Tibial artery (tissue), 4 donors: ENCODE results near the gene RHD.

Source experiments
- DNase-seq, 2 donors: peaks; one replicate each; pipeline ENCODE4 v3.0.0-alpha.2; 2019
- H3K27ac ChIP-seq, 2 donors: fragments of 200-600 bp; sonication (generic) in 1 of 2; 1 replicate in 1 of 2; 2 replicates in 1 of 2; pipeline ENCODE4 v1.5.1; 2018 to 2019; ENCODE audit warnings: mild to moderate bottlenecking in 1 of 2
- H3K27me3 ChIP-seq, 2 donors: fragments of 200-600 bp; sonication (generic) in 1 of 2; one replicate each; pipeline versions ENCODE4 v1.5.1 to v1.6.0; 2016 to 2019
- H3K36me3 ChIP-seq, 3 donors: fragments of 200-600 bp; sonication (generic) in 2 of 3; one replicate each; pipeline ENCODE4 v1.5.1; 2016 to 2019; ENCODE audit warnings: mild to moderate bottlenecking in 2 of 3
- H3K4me1 ChIP-seq, 4 donors: fragments of 200-600 bp; sonication (generic) in 2 of 4; 1 replicate in 3 of 4; 2 replicates in 1 of 4; pipeline ENCODE4 v1.5.1; 2016 to 2019
- H3K4me3 ChIP-seq, 2 donors: fragments of 200-600 bp; sonication (generic) in 1 of 2; 1 replicate in 1 of 2; 2 replicates in 1 of 2; pipeline ENCODE4 v1.5.1; 2018 to 2019; ENCODE audit warnings: mild to moderate bottlenecking in 2 of 2
- H3K9me3 ChIP-seq, 3 donors: fragments of 200-600 bp; sonication (generic) in 1 of 3; one replicate each; pipeline ENCODE4 v1.5.1; 2016 to 2019
- intact Hi-C: fragments of 100-400 bp; cut with DNase I; formaldehyde crosslinking; loops from one replicate; pipeline ENCODE4 v1.15.0; 2023; ENCODE audit warnings: low total_unique reads
- TF ChIP-seq, protein P1 (sequence below), 2 experiments: fragments of 200-600 bp in 1 of 2; fragments of 450-650 bp in 1 of 2; IDR thresholded peaks; one replicate each; pipeline ENCODE4 v1.5.1; 2017 to 2019; ENCODE audit warnings: antibody characterized with exemption in 2 of 2, mild to moderate bottlenecking in 1 of 2, moderate library complexity in 1 of 2

RHD gene

GRCh38 chr1:25338188-25338981, 66.1 kb downstream of the RHD start, which contains the start of gene TMEM50A:
TMEM50A (plus strand) TSS chr1:25338334; CDS start chr1:25340487, 2,153 bp downstream.
- Histone ChIP-seq H3K36me3 (peaks cover 0 to 2% (median 0%) of the 10 kb centered on the region in 3 donors), H3K4me1 (peaks cover 0 to 34% (median 17%) of the 10 kb centered on the region in 4 donors), H3K4me3 (peak within 1 kb of the TSS; percentile 69 to 99), H3K27me3 (no peaks in the 10 kb centered on the region), H3K9me3 (no peaks in the 10 kb centered on the region), H3K27ac (peak within 1 kb of the TSS; percentile 98 to 100)
- TF ChIP-seq, protein P1, sequence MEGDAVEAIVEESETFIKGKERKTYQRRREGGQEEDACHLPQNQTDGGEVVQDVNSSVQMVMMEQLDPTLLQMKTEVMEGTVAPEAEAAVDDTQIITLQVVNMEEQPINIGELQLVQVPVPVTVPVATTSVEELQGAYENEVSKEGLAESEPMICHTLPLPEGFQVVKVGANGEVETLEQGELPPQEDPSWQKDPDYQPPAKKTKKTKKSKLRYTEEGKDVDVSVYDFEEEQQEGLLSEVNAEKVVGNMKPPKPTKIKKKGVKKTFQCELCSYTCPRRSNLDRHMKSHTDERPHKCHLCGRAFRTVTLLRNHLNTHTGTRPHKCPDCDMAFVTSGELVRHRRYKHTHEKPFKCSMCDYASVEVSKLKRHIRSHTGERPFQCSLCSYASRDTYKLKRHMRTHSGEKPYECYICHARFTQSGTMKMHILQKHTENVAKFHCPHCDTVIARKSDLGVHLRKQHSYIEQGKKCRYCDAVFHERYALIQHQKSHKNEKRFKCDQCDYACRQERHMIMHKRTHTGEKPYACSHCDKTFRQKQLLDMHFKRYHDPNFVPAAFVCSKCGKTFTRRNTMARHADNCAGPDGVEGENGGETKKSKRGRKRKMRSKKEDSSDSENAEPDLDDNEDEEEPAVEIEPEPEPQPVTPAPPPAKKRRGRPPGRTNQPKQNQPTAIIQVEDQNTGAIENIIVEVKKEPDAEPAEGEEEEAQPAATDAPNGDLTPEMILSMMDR (IDR thresholded peaks at IDR 0.05) = no peak
- peak; percentile 90 to 96 for DNase-seq
- intact Hi-C loops = loop anchor here (5.0 kb wide), 1 partner anchor 101 kb away; no protein-coding TSS in a partner anchor

DNA sequence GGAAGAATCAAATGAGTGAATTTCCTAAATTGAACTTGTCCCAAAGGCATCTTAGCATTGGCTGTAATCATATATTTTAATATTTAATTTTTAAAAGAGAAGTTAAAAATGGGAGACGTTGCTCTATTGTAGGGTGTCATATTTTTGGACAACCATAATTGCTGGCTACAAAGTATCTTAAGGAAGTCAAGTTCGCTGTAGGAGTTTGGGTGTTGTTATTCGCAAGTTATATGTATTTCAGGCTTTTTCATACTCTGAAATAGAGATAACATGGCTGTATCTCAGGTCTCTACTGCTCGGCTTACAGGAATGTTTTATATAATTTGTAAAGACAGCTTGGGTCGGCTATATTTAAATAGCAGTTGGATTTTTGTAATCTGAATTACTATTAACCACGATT, 66.7 kb downstream of the RHD start:
- intact Hi-C loops = loop anchor here (5.0 kb wide), 1 partner anchor 102 kb away; no protein-coding TSS in a partner anchor
- no peak for DNase-seq
- peak overlapping the region; percentile 98 to 100 for H3K27ac ChIP-seq
- TF ChIP-seq, protein P1 (IDR thresholded peaks at IDR 0.05) = no peak
- H3K27me3 ChIP-seq = no peaks in the 10 kb centered on the region
- peak overlapping the region; percentile 69 to 99 for H3K4me3 ChIP-seq
- H3K4me1 ChIP-seq = peaks cover 0 to 38% (median 18%) of the 10 kb centered on the region in 4 donors
- peaks cover 0 to 9% (median 0%) of the 10 kb centered on the region in 3 donors for H3K36me3 ChIP-seq
- no peaks in the 10 kb centered on the region for H3K9me3 ChIP-seq

GRCh38 chr1:25341746-25342145, 69.4 kb downstream of the RHD start:
- Histone ChIP-seq H3K27ac (no peak overlapping the region), H3K27me3 (no peaks in the 10 kb centered on the region), H3K4me3 (no peak overlapping the region), H3K4me1 (peaks cover 0 to 41% (median 17%) of the 10 kb centered on the region in 4 donors), H3K36me3 (peaks cover 7 to 30% (median 15%) of the 10 kb centered on the region in 3 donors), H3K9me3 (no peaks in the 10 kb centered on the region)
- TF ChIP-seq, protein P1 (IDR thresholded peaks at IDR 0.05) = no peak
- no peak for DNase-seq
- intact Hi-C loops = loop anchor here (5.0 kb wide), 1 partner anchor 89 kb away; no protein-coding TSS in a partner anchor

DNA sequence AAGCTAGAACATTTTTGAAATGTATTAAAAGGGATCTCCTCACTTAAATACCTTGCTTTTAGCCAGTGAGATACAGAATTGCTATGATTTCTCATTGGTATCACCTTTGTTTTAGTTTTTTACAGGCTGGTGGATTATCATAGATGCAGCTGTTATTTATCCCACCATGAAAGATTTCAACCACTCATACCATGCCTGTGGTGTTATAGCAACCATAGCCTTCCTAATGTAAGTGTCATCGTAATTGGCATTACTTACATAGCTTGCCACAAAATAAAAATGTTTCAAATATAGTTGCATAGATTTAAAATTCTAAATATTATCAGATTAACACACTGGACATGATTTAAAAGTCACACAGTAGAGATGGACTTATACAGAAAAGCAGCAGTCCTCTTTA, 70.5 kb downstream of the RHD start:
- no peak overlapping the region for H3K4me3 ChIP-seq
- no peak overlapping the region for H3K27ac ChIP-seq
- peaks cover 13 to 38% (median 25%) of the 10 kb centered on the region in 3 donors for H3K36me3 ChIP-seq
- no peaks in the 10 kb centered on the region for H3K27me3 ChIP-seq
- TF ChIP-seq, protein P1 (IDR thresholded peaks at IDR 0.05) = no peak
- H3K4me1 ChIP-seq = peaks cover 0 to 41% (median 17%) of the 10 kb centered on the region in 4 donors
- DNase-seq = no peak
- intact Hi-C loops = loop anchor here (5.0 kb wide), 1 partner anchor 91 kb away; no protein-coding TSS in a partner anchor
- no peaks in the 10 kb centered on the region for H3K9me3 ChIP-seq

GRCh38 chr1:25343872-25344271, 71.6 kb downstream of the RHD start:
- no peak for DNase-seq
- intact Hi-C loops = loop anchor here (5.0 kb wide), 1 partner anchor 92 kb away; no protein-coding TSS in a partner anchor
- Histone ChIP-seq H3K9me3 (no peaks in the 10 kb centered on the region), H3K4me3 (no peak overlapping the region), H3K4me1 (peaks cover 0 to 41% (median 17%) of the 10 kb centered on the region in 4 donors), H3K27ac (no peak overlapping the region), H3K36me3 (peaks cover 18 to 41% (median 31%) of the 10 kb centered on the region in 3 donors), H3K27me3 (no peaks in the 10 kb centered on the region)
- TF ChIP-seq, protein P1 (IDR thresholded peaks at IDR 0.05) = no peak
